Left ventricle myocardium superior (tissue), 1 donor: ENCODE data around the gene PWWP2A. TPM values are rescaled to one million over a fixed set of nuclear protein-coding genes. Genes with fewer than 3 reads are reported as not detected.
"Not testable (repeated sequence)": the region's sequence is repeated elsewhere in the genome, so short reads cannot be mapped to it uniquely, and the experiment has no call there.

Source experiments
- ATAC-seq: fragments of 200-7000 bp; cut with Tn5 transposase; one replicate; pipeline ENCODE4 v1.9.1; 2020; ENCODE audit warnings: mild to moderate bottlenecking, moderate library complexity
- DNase-seq: peaks from one replicate; pipeline ENCODE4 v3.0.0-alpha.2; 2020
- intact Hi-C: fragments of 100-400 bp; cut with micrococcal nuclease; formaldehyde crosslinking; loops from one replicate; pipeline ENCODE4 v1.11.0; 2022
- long read RNA-seq: library from polyadenylated mRNA; unstranded; transcript quantifications from one replicate; pipeline ENCODE4 v2.0.0, GENCODE V29; 2021
- total RNA-seq: library from RNA; stranded (reverse); fragmentation: NEBNext Ultra II Directional; extraction: Animal tissue kit (Norgen Biotek cat#: 25700); gene quantifications from one replicate; pipeline ENCODE4 v1.2.1, GENCODE V29; 2021
- donor health status: DM: no; HTN: yes; CAD: no; lungs with severe emphysema.

Gene PWWP2A
- total RNA-seq, result 11.4 TPM
- long read RNA-seq, partial matches to known transcripts, result 1 of 12 reads
- long read RNA-seq, other reads (novel, unspliced or antisense), result 3 of 12 reads

GRCh38 chr5:160119142-160119904, at the start of gene PWWP2A:
PWWP2A (minus strand) TSS chr5:160119450; CDS start chr5:160119388, 62 bp downstream.
- ATAC-seq, result peak; percentile 96
- DNase-seq, result peak; percentile 98
- intact Hi-C loops, result no loop called here

- intact Hi-C loops, result no loop called here
- no peak for DNase-seq
- no peak for ATAC-seq
Measured at GRCh38 chr5:160167624-160168165, 48.4 kb upstream of the PWWP2A start.

- ATAC-seq, result no peak
- DNase-seq, result no peak
- intact Hi-C loops, result no loop called here
Measured at GRCh38 chr5:160166973-160167623, 47.8 kb upstream of the PWWP2A start.

GRCh38 chr5:160166069-160166972, 47.1 kb upstream of the PWWP2A start:
- no peak for ATAC-seq
- intact Hi-C loops, result no loop called here

GRCh38 chr5:160165137-160166068, 46.2 kb upstream of the PWWP2A start:
- intact Hi-C loops, result no loop called here
- ATAC-seq, result peak; percentile 87

More at GRCh38 chr5:160166069-160166972, 47.1 kb upstream of the PWWP2A start:
- no peak for DNase-seq

GRCh38 chr5:160162910-160163309, 43.7 kb upstream of the PWWP2A start:
- ATAC-seq (no peak), DNase-seq (no peak)
- intact Hi-C loops, result no loop called here

More at GRCh38 chr5:160165137-160166068, 46.2 kb upstream of the PWWP2A start:
- peak; percentile 91 for DNase-seq

GRCh38 chr5:160161626-160162025, 42.4 kb upstream of the PWWP2A start:
- intact Hi-C loops, result no loop called here
- no peak for ATAC-seq
- no peak for DNase-seq

GRCh38 chr5:160160875-160161274, 41.6 kb upstream of the PWWP2A start:
- DNase-seq, intact Hi-C loops, ATAC-seq: not testable (repeated sequence)

GRCh38 chr5:160159991-160160792, 40.9 kb upstream of the PWWP2A start:
- DNase-seq (no peak), ATAC-seq (no peak)
- intact Hi-C loops, result no loop called here

- intact Hi-C loops, result no loop called here
- ATAC-seq (no peak), DNase-seq (no peak)
Measured at GRCh38 chr5:160158087-160158486, 38.8 kb upstream of the PWWP2A start.

GRCh38 chr5:160155017-160155750, 35.9 kb upstream of the PWWP2A start:
- DNase-seq, result no peak
- intact Hi-C loops, result no loop called here
- ATAC-seq, result no peak

GRCh38 chr5:160152901-160153300, 33.7 kb upstream of the PWWP2A start:
- intact Hi-C loops, result no loop called here
- DNase-seq (no peak), ATAC-seq (no peak)

- intact Hi-C loops, result no loop called here
- no peak for DNase-seq
- no peak for ATAC-seq
Measured at GRCh38 chr5:160152287-160152686, 33.0 kb upstream of the PWWP2A start.

- intact Hi-C loops, result no loop called here
Measured at GRCh38 chr5:160151017-160151416, 31.8 kb upstream of the PWWP2A start.

GRCh38 chr5:160150381-160150780, 31.1 kb upstream of the PWWP2A start:
- intact Hi-C loops, result no loop called here

More at GRCh38 chr5:160151017-160151416, 31.8 kb upstream of the PWWP2A start:
- DNase-seq (no peak), ATAC-seq (no peak)

GRCh38 chr5:160144436-160144835, 25.2 kb upstream of the PWWP2A start:
- DNase-seq, intact Hi-C loops, ATAC-seq: not testable (repeated sequence)

More at GRCh38 chr5:160150381-160150780, 31.1 kb upstream of the PWWP2A start:
- DNase-seq, result no peak
- no peak for ATAC-seq

- intact Hi-C loops, result no loop called here
- DNase-seq (no peak), ATAC-seq (no peak)
Measured at GRCh38 chr5:160134332-160134731, 15.1 kb upstream of the PWWP2A start.
